Esophagus squamous epithelium (tissue), 4 donors: ENCODE results near the gene NEFH.

Source experiments
- POLR2A ChIP-seq, 4 donors: fragments of 450-650 bp; IDR thresholded peaks; one replicate each; pipeline ENCODE4 v1.6.1; 2017; ENCODE audit warnings: antibody characterized with exemption in 4 of 4, mild to moderate bottlenecking in 4 of 4, moderate library complexity in 3 of 4
- TF ChIP-seq, protein P1 (sequence below), 6 experiments: fragments of 450-650 bp in 4 of 6; fragments of 200-600 bp in 2 of 6; sonication (generic) in 2 of 6; IDR thresholded peaks; one replicate each; pipeline ENCODE4 v1.5.1; 2016 to 2019; ENCODE audit warnings: antibody characterized with exemption in 6 of 6, mild to moderate bottlenecking in 4 of 6, moderate library complexity in 4 of 6

DNA sequence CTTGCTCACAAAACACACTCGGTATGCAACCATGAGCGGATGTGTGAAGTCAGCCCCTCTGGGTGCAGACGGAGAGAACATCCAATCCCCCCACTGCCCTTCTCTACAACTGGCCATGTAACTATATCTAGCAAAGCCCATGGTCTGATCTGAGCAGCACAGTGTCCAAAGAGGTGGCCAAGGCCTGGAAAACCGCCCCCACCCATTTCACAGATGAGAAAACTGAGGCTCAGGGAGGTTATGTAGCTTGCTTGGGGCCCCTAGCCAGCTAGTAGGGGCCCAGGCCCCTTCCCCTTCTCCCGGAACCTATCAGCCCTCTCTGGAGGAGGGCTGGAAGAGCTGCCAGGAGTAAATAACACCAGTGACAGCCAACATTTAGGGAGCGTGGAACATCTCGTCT, 15.4 kb upstream of the NEFH start:
- TF ChIP-seq, protein P1, sequence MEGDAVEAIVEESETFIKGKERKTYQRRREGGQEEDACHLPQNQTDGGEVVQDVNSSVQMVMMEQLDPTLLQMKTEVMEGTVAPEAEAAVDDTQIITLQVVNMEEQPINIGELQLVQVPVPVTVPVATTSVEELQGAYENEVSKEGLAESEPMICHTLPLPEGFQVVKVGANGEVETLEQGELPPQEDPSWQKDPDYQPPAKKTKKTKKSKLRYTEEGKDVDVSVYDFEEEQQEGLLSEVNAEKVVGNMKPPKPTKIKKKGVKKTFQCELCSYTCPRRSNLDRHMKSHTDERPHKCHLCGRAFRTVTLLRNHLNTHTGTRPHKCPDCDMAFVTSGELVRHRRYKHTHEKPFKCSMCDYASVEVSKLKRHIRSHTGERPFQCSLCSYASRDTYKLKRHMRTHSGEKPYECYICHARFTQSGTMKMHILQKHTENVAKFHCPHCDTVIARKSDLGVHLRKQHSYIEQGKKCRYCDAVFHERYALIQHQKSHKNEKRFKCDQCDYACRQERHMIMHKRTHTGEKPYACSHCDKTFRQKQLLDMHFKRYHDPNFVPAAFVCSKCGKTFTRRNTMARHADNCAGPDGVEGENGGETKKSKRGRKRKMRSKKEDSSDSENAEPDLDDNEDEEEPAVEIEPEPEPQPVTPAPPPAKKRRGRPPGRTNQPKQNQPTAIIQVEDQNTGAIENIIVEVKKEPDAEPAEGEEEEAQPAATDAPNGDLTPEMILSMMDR (IDR thresholded peaks at IDR 0.05), result no peak
- no peak for TF ChIP-seq POLR2A (IDR thresholded peaks at IDR 0.05)
